ENCODE data around the gene BDKRB1.

BDKRB1 gene

GRCh38 chr14:96280104-96280503 lies 24.1 kb downstream of the BDKRB1 start:
- DNase-seq (ENCODE audit: low read depth in 3 of 3), result no peak

GRCh38 chr14:96281486-96281885 lies 25.5 kb downstream of the BDKRB1 start:
- no peak for DNase-seq (ENCODE audit: low read depth in 3 of 3)

- no peak for DNase-seq (ENCODE audit: low read depth in 3 of 3)
Observed at GRCh38 chr14:96284008-96284407, 28.0 kb downstream of the BDKRB1 start.

- no peak for DNase-seq (ENCODE audit: low read depth in 3 of 3)
Observed at GRCh38 chr14:96284430-96284829, 28.4 kb downstream of the BDKRB1 start.

- no peak for DNase-seq (ENCODE audit: low read depth in 3 of 3)
Observed at GRCh38 chr14:96285667-96286066, 29.7 kb downstream of the BDKRB1 start.

GRCh38 chr14:96286251-96286650 lies 30.2 kb downstream of the BDKRB1 start:
- no peak for DNase-seq (ENCODE audit: low read depth in 3 of 3)

- DNase-seq (ENCODE audit: low read depth in 3 of 3), result no peak
Observed at GRCh38 chr14:96287856-96288255, 31.8 kb downstream of the BDKRB1 start.

GRCh38 chr14:96294246-96294645 lies 38.2 kb downstream of the BDKRB1 start:
- no peak for DNase-seq (ENCODE audit: low read depth in 3 of 3)

GRCh38 chr14:96297000-96297399 lies 41.0 kb downstream of the BDKRB1 start:
- no peak for DNase-seq (ENCODE audit: low read depth in 3 of 3)

- DNase-seq (ENCODE audit: low read depth in 3 of 3), result no peak
Observed at GRCh38 chr14:96297997-96298515, 42.0 kb downstream of the BDKRB1 start.

GRCh38 chr14:96299441-96299840 lies 43.4 kb downstream of the BDKRB1 start:
- DNase-seq (ENCODE audit: low read depth in 3 of 3), result no peak

GRCh38 chr14:96303981-96304380 lies 48.0 kb downstream of the BDKRB1 start:
- DNase-seq (ENCODE audit: low read depth in 3 of 3), result no peak

- DNase-seq (ENCODE audit: low read depth in 3 of 3), result no peak
Observed at GRCh38 chr14:96304956-96305355, 48.9 kb downstream of the BDKRB1 start.

- DNase-seq (ENCODE audit: low read depth in 3 of 3), result no peak
Observed at GRCh38 chr14:96307434-96307833, 51.4 kb downstream of the BDKRB1 start.

- no peak for DNase-seq (ENCODE audit: low read depth in 3 of 3)
Observed at GRCh38 chr14:96309133-96309895, 53.3 kb downstream of the BDKRB1 start.

- no peak for DNase-seq (ENCODE audit: low read depth in 3 of 3)
Observed at GRCh38 chr14:96309896-96310330, 53.9 kb downstream of the BDKRB1 start.

- no peak for DNase-seq (ENCODE audit: low read depth in 3 of 3)
Observed at GRCh38 chr14:96310906-96311305, 54.9 kb downstream of the BDKRB1 start.
